Astrocyte of the cerebellum (primary cell): Measurements from ENCODE around the gene PDE7B.

Experiments used
- DNase-seq: peaks from one replicate; pipeline ENCODE4 v3.0.0-alpha.2; 2011; ENCODE audit warnings: low read depth
- H3K4me3 ChIP-seq: 2 replicates; pipeline ENCODE4 v1.5.1; 2011; ENCODE audit warnings: mild to moderate bottlenecking, low read depth, low read length, moderate library complexity
- in situ Hi-C: cut with HindIII; loops from 2 replicates; pipeline ENCODE4 v1.10.0; 2017; ENCODE audit warnings: low sequenced_read_pairs
- TF ChIP-seq, protein P1 (sequence below): IDR thresholded peaks from 2 replicates; pipeline ENCODE4 v1.5.1; 2012; ENCODE audit warnings: low read length, low read depth, moderate library complexity, mild to moderate bottlenecking; ENCODE audit errors: missing control alignments

The PDE7B gene

GRCh38 chr6:136236466-136237293 lies 385.2 kb downstream of the PDE7B start:
- no peak overlapping the region for H3K4me3 ChIP-seq
- DNase-seq = no peak
- in situ Hi-C loops = loop anchor here (25.0 kb wide), 1 partner anchor 724 kb away; no protein-coding TSS in a partner anchor
- TF ChIP-seq, protein P1, sequence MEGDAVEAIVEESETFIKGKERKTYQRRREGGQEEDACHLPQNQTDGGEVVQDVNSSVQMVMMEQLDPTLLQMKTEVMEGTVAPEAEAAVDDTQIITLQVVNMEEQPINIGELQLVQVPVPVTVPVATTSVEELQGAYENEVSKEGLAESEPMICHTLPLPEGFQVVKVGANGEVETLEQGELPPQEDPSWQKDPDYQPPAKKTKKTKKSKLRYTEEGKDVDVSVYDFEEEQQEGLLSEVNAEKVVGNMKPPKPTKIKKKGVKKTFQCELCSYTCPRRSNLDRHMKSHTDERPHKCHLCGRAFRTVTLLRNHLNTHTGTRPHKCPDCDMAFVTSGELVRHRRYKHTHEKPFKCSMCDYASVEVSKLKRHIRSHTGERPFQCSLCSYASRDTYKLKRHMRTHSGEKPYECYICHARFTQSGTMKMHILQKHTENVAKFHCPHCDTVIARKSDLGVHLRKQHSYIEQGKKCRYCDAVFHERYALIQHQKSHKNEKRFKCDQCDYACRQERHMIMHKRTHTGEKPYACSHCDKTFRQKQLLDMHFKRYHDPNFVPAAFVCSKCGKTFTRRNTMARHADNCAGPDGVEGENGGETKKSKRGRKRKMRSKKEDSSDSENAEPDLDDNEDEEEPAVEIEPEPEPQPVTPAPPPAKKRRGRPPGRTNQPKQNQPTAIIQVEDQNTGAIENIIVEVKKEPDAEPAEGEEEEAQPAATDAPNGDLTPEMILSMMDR = no peak

- no peak for DNase-seq
- TF ChIP-seq, protein P1 = no peak
- no peak overlapping the region for H3K4me3 ChIP-seq
- in situ Hi-C loops = loop anchor here (5.0 to 25.0 kb wide), 2 partner anchors 38 to 732 kb away; no protein-coding TSS in a partner anchor
Observed at GRCh38 chr6:136244061-136244616, 392.6 kb downstream of the PDE7B start.
